Endometrium (tissue), 2 donors: Measurements from ENCODE around the gene ERFL.

Experiments
- FAIRE-seq: peaks from 2 replicates; lab custom pipeline; 2012; peaks lifted over from hg19 to GRCh38; lab: Jason Lieb, UNC
- donor health status: control.
- donor health status: control.

ERFL gene

GRCh38 chr19:41895745-41896580 is 32.3 kb downstream of the ERFL start:
- no peak for FAIRE-seq

- no peak for FAIRE-seq
Observed at GRCh38 chr19:41894350-41894749, 33.9 kb downstream of the ERFL start.

DNA sequence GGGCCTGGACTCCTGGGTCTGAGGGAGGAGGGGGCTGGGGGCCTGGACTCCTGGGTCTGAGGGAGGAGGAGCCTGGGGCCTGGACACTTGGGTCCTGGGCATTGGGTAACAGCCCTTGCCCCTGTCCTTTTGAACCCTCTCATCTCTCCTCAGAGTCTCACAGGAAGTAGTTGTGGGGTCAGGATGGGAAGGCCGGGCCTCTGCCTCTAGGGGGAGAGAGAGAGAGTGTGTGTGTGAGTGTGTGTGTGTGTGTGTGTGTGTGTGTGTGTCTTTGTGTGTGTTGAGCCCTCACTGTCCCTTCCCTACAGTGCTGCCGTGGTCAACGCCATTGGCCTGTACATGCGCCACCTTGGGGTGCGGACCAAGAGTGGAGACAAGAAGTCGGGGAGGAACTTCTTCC is 34.4 kb downstream of the ERFL start:
- no peak for FAIRE-seq

DNA sequence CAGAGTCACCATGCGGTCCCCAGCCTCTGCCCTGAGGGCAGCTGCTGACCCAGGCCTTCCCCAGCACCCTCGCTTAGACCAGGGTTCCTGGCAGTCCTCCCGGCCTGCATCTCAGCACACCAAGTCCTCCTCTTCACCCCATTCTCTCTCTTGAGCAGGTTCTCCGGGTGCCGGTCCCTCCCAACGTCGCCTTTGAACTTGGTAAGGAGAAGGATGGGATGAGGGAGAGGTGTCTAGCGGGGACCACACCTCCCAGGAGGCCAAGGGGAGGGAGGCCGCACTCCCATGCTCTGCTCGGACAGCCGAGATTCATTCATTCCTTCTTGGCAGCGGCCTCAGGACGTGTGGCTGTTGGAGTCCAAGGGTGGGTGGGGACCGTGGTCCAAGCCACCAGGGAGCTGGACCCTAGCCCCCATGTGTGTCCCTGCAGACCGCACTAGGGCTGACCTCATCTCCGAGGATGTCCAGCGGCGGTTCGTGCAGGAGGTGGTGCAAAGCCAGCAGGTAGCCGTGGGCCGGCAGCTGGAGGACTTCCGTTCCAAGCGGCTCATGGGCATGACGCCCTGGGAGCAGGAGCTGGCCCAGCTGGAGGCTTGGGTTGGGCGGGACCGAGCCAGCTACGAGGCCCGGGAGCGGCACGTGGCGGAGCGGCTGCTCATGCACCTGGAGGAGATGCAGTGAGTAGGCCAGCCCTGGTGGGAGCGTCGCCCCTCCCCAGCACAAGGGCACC is 35.9 kb downstream of the ERFL start:
- FAIRE-seq, result no peak

GRCh38 chr19:41890936-41891335 is 37.3 kb downstream of the ERFL start:
- FAIRE-seq, result no peak

GRCh38 chr19:41889896-41890295 is 38.4 kb downstream of the ERFL start:
- FAIRE-seq, result no peak

DNA sequence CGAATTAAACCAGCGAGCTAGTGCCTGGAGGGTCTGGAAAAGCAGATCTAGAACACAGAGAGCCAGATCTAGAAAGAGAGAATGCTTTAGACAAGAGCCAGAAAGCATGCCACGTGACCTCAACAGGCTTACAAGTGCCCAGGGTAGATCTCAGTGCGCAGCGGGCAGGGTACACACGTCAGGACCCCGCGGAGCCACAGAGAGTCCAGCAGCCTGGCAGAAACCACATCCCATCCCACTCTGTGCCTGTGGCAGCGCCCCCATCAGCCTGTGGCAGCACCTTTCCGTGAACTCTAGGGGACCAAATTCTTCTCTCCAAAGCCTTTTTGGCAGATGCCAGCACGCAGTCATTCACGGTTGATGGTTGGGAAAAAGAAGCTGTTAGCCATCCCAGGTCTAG is 39.3 kb downstream of the ERFL start:
- no peak for FAIRE-seq

- FAIRE-seq, result no peak
Observed at GRCh38 chr19:41887711-41888382, 40.4 kb downstream of the ERFL start.

DNA sequence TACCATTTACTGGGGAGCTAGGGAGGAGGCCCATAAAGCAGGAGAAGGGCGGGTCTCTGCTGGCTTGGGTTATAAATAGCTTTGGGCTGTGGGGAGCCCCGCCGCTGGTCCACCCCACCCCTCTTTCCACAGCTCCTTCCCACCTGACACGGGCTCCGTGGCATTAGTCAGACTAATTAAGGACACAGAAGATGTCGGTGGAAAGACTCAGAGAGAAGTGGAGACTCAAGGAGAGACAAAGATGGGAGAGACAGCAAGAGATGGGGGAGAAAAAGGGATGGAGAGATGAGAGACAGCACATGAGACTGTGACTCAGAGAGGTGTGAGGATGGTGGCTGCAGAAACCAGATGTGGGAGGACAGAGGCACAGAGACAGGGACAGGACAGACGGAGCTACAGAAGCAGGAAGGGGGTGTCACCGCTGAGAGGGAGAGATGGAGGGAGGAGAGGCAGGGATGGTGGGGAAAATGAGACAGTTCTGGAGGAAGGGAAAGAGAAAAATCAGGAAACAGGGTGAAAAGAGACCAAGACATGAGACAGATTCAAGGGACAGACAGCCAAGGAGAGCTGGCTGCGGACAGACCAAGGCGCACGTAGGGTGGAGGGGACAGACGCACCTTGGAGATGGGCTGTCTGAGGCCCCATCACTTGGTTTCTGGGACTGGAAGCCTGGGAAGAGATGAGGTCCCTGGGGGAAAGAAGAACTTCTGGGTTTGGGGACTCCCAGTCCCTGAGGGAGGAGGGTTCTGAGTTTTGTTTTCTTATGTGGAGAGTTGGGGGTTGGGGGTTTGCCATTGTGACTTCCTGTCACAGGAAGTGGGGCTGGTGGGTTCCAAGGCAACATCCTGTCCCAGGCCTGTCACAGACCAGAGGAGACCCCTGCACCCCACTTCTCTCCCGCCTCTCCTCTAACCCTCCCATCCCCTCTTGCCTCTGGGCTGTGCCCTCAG is 41.2 kb downstream of the ERFL start:
- FAIRE-seq, result no peak

DNA sequence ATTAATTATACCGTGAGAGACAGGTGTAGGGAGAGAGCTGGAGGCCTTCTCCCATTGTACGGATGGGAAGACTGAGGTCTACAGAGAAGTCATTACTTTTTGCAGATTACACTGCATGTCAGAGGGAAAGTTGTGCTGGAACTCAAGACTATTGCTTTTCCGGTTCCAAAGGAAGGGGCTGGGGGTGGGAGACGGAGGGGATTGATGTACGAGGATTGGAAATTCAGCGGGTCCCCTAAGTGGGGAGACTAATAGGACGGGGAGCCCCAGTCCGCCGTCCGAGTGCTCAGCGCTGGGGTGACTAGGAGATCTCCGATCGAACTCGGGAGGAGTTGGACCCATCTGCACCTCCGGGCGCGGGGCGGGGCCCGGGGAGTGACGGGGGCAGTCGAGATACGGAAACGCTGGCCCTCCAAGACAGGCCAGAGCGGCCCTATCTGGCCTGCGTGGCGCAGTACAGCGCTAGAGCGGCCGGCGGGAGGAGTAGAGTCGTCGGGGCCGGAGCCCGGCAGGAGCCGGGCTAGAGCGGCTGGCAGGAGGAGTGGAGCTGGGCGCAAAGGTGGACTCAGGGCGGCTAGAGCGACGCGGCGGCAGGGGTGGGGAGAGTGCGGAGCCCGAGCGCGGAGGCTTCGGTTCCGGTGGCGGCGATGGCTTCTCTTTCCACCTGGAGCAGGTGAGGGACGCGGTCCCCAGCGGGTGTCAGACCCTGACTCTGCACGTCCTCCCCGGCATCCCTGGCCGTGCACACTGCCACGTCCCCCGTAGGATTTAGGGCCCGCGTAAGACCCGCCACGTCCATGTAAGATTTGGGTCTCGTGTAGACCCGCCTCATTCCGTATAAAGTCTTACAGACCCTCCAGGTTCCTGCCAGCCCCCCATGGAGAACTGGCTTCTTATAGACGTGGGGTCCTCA is 44.2 kb downstream of the ERFL start:
- FAIRE-seq, result peak; percentile 88

DNA sequence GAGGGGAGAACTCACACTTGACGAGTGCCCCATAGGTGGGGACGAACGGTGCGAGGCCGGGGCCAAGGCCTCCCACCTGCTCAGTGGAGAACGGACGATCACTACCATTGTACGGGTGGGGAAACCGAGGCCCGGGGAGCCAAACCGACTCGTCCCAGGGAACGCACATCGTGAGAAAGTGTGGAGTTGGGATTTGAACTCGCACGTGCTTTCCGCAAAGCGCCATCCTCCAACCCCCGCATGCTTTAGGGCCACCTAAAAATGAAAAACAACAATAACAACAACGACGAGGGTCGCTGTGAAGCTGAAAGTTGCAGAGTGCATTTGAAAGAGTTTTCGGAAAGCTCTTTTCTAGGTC is 44.8 kb downstream of the ERFL start:
- no peak for FAIRE-seq

- no peak for FAIRE-seq
Observed at GRCh38 chr19:41882568-41883462, 45.4 kb downstream of the ERFL start, which contains the start of gene ARHGEF1. Gene ARHGEF1 (plus strand): TSS chr19:41883184. CDS start chr19:41888083, 4,899 bp downstream.

DNA sequence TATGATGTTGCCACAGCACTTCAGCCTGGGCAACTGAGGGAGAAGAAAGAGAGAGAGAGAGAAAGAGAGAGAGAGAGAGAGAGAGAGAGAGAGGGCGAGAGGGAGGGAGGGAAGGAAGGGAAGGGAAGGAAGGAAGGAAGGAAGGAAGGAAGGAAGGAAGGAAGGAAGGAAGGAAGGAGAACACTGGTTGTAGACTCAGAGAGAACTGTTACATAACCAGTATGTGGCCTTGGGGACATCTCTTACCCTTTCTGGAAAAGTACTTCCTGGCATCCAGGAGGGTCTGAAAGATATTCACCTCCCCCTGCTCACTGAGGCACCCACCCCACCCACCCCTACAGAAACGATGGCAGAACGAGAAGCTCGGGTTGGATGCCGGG is 47.9 kb downstream of the ERFL start:
- no peak for FAIRE-seq

GRCh38 chr19:41879670-41880328 is 48.5 kb downstream of the ERFL start:
- no peak for FAIRE-seq

- FAIRE-seq, result no peak
Observed at GRCh38 chr19:41879080-41879479, 49.2 kb downstream of the ERFL start.

DNA sequence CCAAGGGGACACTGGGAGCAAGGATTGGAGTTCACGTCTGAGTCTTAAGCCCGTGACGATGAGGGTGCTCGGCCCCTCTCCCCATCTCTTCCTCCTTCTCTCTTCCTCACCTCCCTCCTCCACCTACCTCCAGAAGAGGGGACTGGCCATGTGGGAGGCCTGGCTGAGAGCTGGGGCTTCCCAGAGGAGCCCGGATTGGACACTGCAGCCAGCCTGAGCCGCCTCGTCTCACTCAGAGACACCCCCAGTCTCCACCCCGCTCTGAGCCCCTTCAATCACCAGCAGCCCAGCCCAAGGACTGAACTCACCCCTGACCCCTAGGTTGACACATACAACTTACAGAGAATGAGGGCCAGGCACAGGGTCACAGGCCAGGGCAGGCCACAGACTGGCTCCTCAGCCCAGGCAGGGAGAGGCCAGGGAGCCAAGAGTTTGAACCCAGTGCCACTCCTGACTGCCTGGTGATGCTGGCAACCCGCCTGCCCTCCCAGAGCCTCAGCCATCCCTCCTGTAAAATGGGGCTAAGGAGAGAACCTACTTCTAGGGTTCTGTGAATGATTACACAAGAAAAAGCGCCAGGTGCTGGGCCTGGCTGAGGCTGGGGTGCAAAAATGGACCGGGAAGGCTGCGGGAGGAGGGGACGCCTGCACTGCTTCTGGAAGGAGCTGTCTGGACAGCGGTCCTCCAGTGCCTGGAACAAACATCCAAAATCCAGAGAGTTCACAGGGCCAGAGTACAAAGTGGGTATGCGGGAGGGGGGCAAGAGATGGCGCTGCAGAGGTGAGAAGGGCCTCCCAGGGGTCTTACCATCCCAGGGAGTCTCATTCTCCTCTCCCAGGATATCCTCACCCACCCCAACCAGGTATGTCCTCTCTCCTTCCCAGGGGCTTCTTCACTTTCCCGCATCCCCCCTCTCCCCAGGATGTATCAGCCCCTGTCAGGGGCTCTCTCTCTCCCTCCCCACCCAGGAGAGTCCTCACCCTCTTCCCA is 50.0 kb downstream of the ERFL start:
- FAIRE-seq, result no peak

GRCh38 chr19:41876847-41877832 is 51.1 kb downstream of the ERFL start, which contains the start of gene CD79A:
Gene CD79A (plus strand): TSS chr19:41877279. CDS start chr19:41877305, 26 bp downstream.
- FAIRE-seq, result no peak
